HG03432 (cell line): Measurements from ENCODE around the gene LRRC14B.
"Not testable (repeated sequence)": the region's sequence is repeated elsewhere in the genome, so short reads cannot be mapped to it uniquely, and the experiment has no call there.

Experiments
- ATAC-seq: cut with Tn5 transposase; IDR thresholded peaks from one replicate; pipeline ENCODE4 v1.9.1; 2021; ENCODE audit warnings: mild to moderate bottlenecking, moderate library complexity; ENCODE audit not compliant: unreplicated experiment

LRRC14B gene

DNA sequence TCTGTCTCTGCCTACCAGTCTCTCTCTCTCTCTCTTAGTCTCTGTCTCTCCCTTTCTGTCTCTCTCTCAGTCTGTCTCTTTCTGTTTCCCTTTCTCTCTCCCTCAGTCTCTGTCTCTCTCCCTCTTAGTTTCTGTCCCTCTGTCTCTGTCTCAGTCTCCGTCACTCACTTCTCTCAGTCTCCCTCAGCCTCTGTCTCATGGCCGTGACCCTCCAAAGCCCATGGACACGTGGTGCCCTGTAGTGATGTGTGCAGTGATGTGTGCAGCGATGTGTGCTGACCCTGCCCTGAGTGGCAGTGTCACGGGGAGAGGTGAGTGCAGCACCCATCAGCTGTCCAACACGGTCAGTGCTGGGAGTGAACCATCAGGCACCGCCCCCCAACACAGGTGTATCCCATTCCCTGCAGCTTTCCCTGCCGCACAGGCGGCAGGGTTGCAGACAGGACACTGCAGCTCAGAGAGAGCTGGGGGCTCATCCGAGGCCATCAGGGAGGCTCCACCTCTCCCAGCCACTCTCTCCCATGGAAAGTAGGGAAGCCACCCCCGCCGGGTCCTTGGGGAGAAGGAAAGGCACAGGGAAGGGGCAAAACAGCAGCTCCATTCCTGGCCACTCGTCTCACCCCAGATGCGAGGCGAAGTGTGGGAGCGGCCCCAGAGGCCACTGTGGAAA, 794 bp upstream of the LRRC14B start:
- ATAC-seq, result no peak

DNA sequence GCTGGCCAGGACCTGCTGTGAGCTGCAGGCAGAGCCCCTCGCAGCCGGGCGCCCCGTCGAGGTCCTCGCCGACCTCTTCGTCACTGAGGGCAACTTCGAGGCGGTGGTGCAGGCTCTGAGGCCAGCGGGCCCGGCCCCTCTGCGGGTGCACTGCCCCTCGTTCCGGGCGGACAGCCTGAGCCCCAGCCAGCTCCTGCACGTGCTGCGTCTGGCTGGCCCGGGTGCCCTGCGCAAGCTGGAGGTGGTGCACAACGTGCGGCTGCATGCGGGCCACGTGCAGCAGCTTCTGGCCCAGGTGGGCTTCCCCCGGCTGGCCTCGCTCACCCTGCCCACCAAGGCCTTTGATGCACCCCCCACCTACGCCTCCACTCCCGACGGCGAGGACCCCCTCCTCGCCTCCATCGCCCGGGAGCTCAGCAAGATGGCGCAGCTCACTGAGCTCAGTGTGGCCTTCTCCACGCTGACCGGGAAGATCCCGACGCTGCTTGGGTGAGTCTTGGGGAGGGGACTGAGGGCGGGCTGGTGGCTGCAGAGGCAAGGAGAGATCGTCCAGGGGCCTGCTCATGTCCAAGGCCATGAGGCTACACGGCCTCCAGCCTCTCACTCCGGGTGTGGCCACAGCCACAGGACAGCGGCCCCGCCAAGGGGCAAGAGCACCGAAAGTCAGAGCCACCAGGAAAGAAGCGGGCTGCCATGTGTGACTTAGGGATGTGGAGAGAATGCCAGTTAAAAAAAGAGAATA, 825 bp downstream of the LRRC14B start:
- no peak for ATAC-seq

DNA sequence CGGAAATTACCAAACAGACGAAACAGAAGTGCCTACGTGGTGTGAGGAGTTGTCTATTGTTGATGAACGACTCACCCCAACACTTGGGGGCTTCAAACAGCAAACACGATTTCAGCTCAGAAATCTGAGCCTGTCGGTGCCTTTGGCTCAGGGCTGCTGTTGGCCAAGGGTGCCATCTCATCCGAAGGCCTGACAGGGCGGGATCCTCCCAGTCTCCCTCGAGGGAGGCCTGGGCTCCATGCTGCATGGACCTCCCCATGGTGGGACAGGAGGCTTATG, 1.3 kb downstream of the LRRC14B start:
- ATAC-seq, result no peak

- ATAC-seq, result no peak
These were observed 1.9 kb downstream of the LRRC14B start for GRCh38 chr5:192970-193831.

GRCh38 chr5:194102-194501, 2.8 kb downstream of the LRRC14B start:
- no peak for ATAC-seq

DNA sequence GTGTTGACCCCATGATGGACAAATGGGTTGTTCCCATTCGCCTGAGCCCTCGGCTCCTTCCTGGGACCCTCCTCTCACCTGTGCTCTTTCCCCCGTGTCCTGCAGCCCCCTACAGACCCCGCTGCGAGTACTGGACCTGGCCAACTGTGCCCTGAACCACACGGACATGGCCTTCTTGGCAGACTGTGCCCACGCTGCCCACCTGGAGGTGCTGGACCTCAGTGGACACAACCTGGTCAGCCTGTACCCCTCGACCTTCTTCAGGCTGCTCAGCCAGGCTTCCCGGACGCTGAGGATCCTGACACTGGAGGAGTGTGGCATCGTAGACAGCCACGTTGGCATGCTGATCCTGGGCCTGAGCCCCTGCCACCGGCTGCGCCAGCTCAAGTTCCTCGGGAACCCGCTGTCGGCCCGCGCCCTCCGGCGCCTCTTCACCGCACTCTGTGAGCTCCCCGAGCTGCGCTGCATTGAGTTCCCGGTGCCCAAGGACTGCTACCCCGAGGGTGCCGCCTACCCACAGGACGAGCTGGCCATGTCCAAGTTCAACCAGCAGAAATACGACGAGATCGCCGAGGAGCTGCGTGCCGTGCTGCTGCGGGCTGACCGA, 3.4 kb downstream of the LRRC14B start:
- ATAC-seq, result no peak

DNA sequence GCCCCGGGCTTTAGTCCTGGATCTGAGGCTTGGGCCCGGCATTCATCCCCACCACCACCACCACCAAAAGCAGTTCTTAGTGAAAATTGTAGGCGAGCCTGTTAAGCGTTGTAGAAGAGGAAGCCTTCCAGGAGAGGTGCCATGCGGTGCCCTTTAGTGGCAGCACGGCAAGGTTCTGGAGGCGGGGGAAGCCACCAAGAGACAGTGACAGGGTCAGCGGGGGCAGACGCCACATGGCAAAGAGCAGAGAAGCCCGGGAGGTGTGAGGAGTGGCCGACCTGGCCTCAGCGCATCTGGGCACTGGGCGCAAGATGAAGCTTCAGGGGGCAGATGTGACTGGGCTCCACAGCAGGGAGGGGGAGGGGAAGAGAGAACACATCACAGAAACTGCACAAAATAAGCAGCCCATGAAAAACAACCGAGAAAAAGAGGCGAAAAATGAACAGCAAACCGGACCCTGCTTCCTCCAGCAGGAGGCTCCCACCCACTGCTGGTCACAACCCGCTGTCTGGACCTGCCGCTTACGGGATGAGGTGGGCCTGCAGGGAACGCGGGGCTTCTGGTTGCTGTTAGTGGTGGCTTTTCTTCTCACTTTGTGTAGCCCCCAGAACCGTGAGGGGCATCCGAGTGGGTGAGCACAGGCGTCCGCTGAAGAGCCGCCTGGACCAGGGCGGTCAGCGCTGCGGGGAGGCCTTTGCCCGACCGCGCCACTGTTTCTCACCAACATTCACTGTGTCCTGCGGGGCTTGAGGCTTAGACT, 4.3 kb downstream of the LRRC14B start:
- no peak for ATAC-seq

DNA sequence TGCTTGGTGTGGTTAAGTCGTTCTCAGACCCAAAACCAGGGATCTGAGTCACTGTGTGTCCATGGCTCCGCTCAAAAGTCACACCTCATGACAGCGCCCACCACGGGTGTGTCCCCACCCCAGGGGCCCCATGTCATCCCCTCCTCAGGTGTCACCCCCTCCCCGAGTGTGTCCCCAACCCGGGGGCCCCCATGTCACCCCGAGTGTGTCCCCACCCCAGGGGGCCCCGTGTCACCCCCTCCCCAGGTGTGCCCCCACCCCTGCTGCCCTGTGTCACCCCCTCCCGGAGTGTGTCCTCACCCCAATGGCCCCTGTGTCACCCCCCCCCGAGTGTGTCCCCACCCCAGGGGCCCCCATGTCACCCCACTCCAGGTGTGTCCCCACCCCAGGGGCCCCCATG, 5.1 kb downstream of the LRRC14B start:
- no peak for ATAC-seq

DNA sequence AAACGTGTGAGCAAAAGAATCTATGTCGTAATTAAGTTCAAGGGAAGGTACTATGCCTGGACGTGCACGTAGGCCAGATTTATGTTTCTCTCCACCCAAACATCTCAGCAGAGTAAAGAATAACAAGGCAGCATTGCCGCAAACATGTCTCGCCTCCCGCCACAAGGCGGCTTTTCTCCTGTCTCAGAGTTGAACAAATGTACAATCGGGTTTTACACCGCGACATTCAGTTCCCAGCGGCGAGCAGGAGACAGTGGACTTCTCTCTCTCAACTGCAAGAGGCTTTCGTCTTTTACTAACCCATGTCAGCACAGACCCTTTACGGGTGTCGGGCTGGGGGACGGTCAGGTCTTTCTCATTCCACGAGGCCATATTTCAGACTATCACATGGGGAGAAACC, 5.7 kb downstream of the LRRC14B start:
- ATAC-seq, result not testable (repeated sequence)

DNA sequence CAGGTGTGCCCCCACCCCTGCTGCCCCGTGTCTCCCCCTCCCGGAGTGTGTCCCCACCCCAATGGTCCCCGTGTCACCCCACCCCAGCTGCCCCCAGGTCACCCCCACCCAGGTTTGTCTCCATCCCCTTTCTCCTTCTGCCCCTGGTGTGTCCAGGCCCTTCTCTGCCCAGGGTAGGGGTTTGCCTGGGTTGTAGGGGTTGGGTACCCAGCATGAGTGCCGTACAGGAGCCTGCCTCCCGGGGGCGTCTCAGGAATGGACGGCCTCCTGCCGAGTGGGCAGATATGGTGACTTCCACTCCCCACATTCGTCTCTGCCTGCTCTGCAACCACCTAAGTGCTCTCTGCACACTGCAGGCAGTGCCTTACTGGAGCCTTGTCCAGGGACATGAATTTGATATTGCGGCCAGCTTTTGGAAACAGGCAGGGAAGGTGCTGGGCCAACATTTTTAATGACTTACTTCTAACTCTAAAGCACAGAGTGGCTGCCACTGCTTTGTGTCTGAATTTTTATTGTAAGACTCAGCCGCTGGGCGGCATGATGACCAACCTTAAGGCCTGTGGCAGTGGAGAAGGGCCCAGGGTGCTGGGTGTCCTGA, 6.7 kb downstream of the LRRC14B start:
- ATAC-seq, result no peak

DNA sequence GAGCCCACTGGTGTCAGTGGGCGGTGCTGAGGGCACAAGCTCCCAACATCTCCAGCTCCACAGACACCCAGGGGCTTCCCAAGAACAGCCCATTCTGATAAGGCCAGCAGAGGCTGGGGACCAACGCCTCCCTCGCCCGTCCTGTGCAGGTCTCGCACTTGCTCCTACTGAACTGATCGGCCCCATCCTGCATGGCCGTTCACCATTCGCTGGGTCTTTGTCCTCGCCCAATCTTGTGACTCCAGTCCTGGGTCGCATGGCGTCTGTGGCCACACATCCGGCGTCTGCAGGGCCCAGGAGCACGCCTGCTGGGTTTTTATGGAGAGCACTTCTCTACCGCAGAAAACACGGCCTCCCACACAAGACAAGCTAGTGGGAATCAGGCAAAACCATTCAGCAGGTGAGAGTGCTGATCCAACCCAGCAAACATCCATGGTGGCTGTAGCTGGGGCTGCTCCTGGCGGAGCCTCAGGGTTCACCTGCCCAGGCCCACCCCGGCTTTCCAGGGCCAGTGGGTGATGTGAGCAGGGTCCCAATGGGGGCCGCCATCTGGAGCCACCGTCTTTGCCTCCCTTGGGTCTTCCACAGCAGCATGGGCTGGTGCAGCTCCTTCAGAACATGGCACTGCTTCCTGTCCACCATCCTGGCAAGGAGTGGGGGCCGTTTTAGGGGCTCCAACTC, 7.4 kb downstream of the LRRC14B start:
- no peak for ATAC-seq

DNA sequence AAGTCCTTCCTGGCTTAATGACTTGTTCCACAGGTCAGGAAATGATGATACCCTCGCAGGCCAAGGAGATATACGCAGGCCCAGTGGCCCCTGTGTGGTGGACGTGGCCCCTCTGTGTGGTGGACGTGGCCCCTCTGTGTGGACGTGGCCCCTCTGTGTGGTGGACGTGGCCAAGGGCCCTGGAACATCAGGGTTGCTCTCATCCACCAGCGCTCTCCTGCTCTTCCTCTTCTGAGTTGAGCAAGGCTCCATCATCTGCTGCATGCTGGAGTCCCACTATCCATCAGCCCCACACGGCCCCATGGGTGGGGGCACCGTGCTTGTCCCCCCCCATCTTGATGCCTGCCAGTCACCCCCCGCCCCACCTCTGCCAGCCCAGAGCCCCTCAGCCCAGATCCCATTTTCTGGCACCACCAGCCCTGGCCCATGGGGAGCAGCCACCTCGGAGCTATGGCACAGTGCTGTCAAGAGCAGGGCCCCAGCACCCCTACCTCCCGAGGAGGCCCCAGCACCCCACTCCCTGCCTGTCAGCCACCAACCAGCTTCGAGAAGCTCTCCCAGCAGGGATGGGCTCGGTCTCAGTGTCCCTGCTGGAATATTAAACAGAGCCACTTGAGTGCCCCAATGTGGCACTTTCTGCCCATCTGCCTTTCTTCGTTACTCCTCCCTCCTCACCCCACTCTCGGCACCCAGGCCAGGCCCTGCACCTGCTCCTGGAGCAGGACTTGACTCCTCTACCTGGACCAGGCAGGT, 8.1 kb downstream of the LRRC14B start:
- ATAC-seq, result no peak

DNA sequence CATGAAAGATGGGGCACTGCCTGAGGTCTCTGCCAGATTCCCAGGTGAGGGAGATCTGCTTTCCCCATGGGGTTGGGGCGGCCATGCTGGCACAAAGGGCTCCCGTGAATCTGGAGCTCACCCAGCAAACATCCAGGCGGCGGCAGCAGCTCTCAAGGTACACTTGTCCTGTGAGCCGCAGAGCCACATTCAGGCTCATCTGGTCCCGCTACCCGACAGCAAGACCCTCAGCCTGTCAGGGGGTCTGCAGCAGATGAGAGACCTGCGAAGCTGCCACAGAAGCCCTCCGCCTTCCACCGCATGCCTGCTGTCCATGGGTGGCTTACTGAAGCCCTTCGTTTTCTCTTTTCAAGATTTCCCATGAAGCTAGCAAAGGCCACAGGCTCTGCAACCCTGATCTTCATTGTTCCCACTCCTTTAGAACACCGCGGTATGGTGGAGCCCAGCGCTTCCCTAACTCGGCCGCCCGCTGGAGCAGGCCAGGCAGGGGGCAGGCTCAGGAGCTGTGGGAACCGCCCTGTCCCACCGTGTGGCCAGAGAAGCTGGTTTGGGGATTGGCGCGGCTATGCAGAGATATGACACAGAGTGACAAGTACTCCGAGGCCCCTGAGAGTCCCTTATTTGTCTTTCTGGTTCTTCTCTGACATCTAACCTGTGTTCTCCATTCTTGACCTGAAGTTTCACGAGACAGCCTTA, 8.8 kb downstream of the LRRC14B start:
- ATAC-seq, result no peak

- no peak for ATAC-seq
These were observed 9.7 kb downstream of the LRRC14B start for GRCh38 chr5:200985-201384.

DNA sequence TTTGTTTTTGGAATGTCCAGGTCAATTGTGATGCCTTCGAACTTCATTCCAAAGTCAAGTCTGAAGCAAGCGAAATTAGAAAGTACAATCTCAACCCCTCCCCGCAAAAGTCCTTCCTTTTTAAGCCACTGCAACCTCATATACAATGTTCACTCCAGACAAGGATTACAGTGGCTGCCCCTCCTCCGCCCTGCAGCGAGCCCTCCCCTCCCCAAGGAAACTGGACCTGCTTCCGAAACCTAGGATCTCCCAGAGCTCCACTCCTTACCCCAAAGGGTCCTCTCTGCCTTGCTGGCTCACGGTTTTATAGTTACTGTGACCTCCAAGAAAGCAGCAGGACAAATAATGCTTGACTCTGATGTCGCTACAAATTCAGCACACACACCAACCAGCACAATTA, 10.4 kb downstream of the LRRC14B start:
- ATAC-seq, result no peak

DNA sequence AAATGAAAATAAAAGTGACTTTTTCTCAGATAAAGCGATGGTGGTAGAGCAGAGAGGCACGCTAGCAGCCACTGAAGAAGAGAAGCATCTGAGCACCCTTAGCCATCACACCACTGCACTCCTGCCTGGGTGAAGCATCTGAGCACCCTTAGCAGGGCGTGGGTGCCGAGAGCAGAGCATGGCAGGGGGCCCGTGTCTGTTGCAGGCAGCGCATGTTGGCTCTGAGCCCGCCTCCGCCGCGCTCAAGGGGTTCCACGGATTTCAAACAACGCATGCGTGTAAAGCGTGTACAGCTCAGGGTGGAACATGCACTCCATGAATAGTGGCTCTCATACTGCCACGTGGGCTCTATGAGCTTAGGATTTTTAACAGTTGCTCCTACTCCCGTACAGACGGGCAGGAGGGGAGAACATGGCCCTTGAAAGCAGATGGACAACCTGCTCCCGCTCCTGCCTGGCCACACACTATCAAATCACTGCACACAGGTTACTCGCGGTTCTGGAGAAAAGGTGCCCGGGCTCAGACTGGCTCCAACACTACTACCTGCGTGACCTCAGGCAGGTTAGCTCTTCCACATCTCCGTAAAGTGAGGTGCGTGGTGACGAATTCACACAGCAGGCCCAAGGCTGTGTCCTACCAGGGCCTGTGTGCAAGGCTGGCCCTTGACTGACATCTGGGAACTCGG, 12.1 kb downstream of the LRRC14B start:
- no peak for ATAC-seq

- ATAC-seq, result no peak
These were observed 12.7 kb downstream of the LRRC14B start for GRCh38 chr5:204001-204400.

DNA sequence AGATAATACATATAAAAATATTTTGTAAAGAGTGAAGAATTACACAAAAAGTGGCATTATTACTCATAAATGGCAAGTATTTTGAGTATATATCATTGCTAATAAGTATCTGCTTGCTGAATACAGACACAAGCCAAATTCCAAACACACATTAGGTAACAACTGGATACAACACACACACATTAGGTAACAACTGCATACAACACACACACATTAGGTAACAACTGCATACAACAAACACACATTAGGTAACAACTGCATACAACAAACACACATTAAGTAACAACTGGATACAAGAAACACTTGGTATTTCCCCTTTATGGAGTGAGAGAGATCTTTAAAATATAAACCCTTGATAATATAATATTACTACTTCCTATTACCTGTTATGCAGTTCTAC, 13.2 kb downstream of the LRRC14B start:
- ATAC-seq, result no peak
